H1 (cell line): ENCODE measurements around the gene LCNL1. TPM values are rescaled to one million over a fixed set of nuclear protein-coding genes. Genes with fewer than 3 reads are reported as not detected.

Experiments
- GTF2F1 ChIP-seq: IDR thresholded peaks from 2 replicates; pipeline ENCODE4 v1.6.1; 2012; ENCODE audit warnings: low read depth, low read length, improper control_type of control experiment, borderline replicate concordance
- MAX ChIP-seq: IDR thresholded peaks from 2 replicates; pipeline ENCODE4 v1.6.1; 2012; ENCODE audit warnings: inconsistent platforms
- RAD21 ChIP-seq, 2 experiments: IDR thresholded peaks in 1 of 2; conservative IDR thresholded peaks in 1 of 2; 2 replicates each; pipeline ENCODE4 v1.6.1; 2011; ENCODE audit warnings: low read depth in 2 of 2, low read length in 2 of 2, improper control_type of control experiment in 1 of 2, inconsistent platforms in 1 of 2, mild to moderate bottlenecking in 1 of 2, moderate library complexity in 1 of 2
- polyA plus RNA-seq, 7 experiments: library from polyadenylated mRNA; depleted of rRNA in 3 of 7; stranded (reverse) in 5 of 7; unstranded in 2 of 7; fragments of >200 nt in 5 of 7; fragments of 200-250 nt in 2 of 7; gene quantifications; 1 replicate in 5 of 7; 2 replicates in 1 of 7; 4 replicates in 1 of 7; pipeline versions ENCODE4 v1.2.1 to v1.2.3, GENCODE V29; 2011 to 2013; ENCODE audit warnings: missing spikeins in 2 of 7, mixed read lengths in 2 of 7
- total RNA-seq: library from RNA; stranded (reverse); fragmentation: NEBNext Ultra II Directional; extraction: Animal tissue kit (Norgen Biotek cat#: 25700); gene quantifications from 2 replicates; pipeline ENCODE4 v1.2.1, GENCODE V29; 2021

LCNL1 gene
- total and polyA plus RNA-seq, 2 of the 8 experiments (the other 6 are each of a cell fraction or from before 2014, with no cell fraction given), result 0.11 TPM; not detected in 1

GRCh38 chr9:137034709-137035506 is 52.1 kb downstream of the LCNL1 start (continued):
- TF ChIP-seq GTF2F1, result peak; percentile 25; the same call in 1 of the 2 replicates
- TF ChIP-seq RAD21 (IDR thresholded peaks at IDR 0.05 in 1 of 2, conservative IDR thresholded peaks at IDR 0.05 in 1 of 2; ENCODE audit: low read depth in 2 of 2, low read length in 2 of 2), result peak; percentile 87 to 90
- peak; percentile 12; the same call in 1 of the 2 replicates for TF ChIP-seq MAX

Other genes starting within 250 kb of the LCNL1 start
Only the 30 nearest of the 38 such genes appear.
- 0.47 and 0.61 TPM in 2 replicates for gene LCN15, start 218.5 kb upstream of the LCNL1 start, total RNA-seq
- 0.08 and 0.25 TPM in 2 replicates for gene LCN15, start 218.5 kb upstream of the LCNL1 start, polyA plus RNA-seq (2011; rRNA removed)
- 50.6 and 51.1 TPM in 2 replicates for gene TMEM141, start 191.6 kb upstream of the LCNL1 start, total RNA-seq
- gene TMEM141, start 191.6 kb upstream of the LCNL1 start, polyA plus RNA-seq (2011; rRNA removed), result 137 and 140 TPM in 2 replicates
- 0.78 and 1.6 TPM in 2 replicates for gene CCDC183, start 186.7 kb upstream of the LCNL1 start, total RNA-seq
- gene CCDC183, start 186.7 kb upstream of the LCNL1 start, polyA plus RNA-seq (2011; rRNA removed), result 0.51 and 1.1 TPM in 2 replicates
- gene RABL6, start 175.0 kb upstream of the LCNL1 start, total RNA-seq, result 129 and 130 TPM in 2 replicates
- 70.1 and 98.6 TPM in 2 replicates for gene RABL6, start 175.0 kb upstream of the LCNL1 start, polyA plus RNA-seq (2011; rRNA removed)
- 0.86 and 0.97 TPM in 2 replicates for gene AJM1, start 140.5 kb upstream of the LCNL1 start, total RNA-seq
- gene AJM1, start 140.5 kb upstream of the LCNL1 start, polyA plus RNA-seq (2011; rRNA removed), result 0.12 and 0.33 TPM in 2 replicates
- gene PHPT1, start 133.6 kb upstream of the LCNL1 start, total RNA-seq, result 109 and 111 TPM in 2 replicates
- gene PHPT1, start 133.6 kb upstream of the LCNL1 start, polyA plus RNA-seq (2011; rRNA removed), result 226 and 246 TPM in 2 replicates
- gene MAMDC4, start 130.6 kb upstream of the LCNL1 start, total RNA-seq, result 4.5 TPM in 2 replicates
- 3.1 and 6.6 TPM in 2 replicates for gene MAMDC4, start 130.6 kb upstream of the LCNL1 start, polyA plus RNA-seq (2011; rRNA removed)
- gene EDF1, start 116.7 kb upstream of the LCNL1 start, total RNA-seq, result 337 and 338 TPM in 2 replicates
- 297 and 298 TPM in 2 replicates for gene EDF1, start 116.7 kb upstream of the LCNL1 start, polyA plus RNA-seq (2011; rRNA removed)
- 50.2 and 50.5 TPM in 2 replicates for gene TRAF2, start 96.5 kb upstream of the LCNL1 start, total RNA-seq
- gene TRAF2, start 96.5 kb upstream of the LCNL1 start, polyA plus RNA-seq (2011; rRNA removed), result 26.9 and 39.3 TPM in 2 replicates
- 49.0 and 49.5 TPM in 2 replicates for gene FBXW5, start 38.3 kb upstream of the LCNL1 start, total RNA-seq
- 71.0 and 93.6 TPM in 2 replicates for gene FBXW5, start 38.3 kb upstream of the LCNL1 start, polyA plus RNA-seq (2011; rRNA removed)
- 0.80 TPM in 1 of 2 replicates, not detected in the other for gene C8G, start 37.8 kb upstream of the LCNL1 start, total RNA-seq
- gene C8G, start 37.8 kb upstream of the LCNL1 start, polyA plus RNA-seq (2011; rRNA removed), result 0.62 and 1.8 TPM in 2 replicates
- gene LCN12, start 30.7 kb upstream of the LCNL1 start, total RNA-seq, result 1.5 and 1.7 TPM in 2 replicates
- gene LCN12, start 30.7 kb upstream of the LCNL1 start, polyA plus RNA-seq (2011; rRNA removed), result 1.1 and 2.1 TPM in 2 replicates
- gene PTGDS, start 5.5 kb upstream of the LCNL1 start, total RNA-seq, result 2.2 and 2.3 TPM in 2 replicates
- 1.7 and 2.5 TPM in 2 replicates for gene PTGDS, start 5.5 kb upstream of the LCNL1 start, polyA plus RNA-seq (2011; rRNA removed)
- 40.8 and 43.4 TPM in 2 replicates for gene PAXX, start 9.4 kb downstream of the LCNL1 start, total RNA-seq
- gene PAXX, start 9.4 kb downstream of the LCNL1 start, polyA plus RNA-seq (2011; rRNA removed), result 45.9 and 56.8 TPM in 2 replicates
- gene CLIC3, start 13.6 kb downstream of the LCNL1 start, total RNA-seq, result not detected in 2 replicates
- 0.12 and 0.33 TPM in 2 replicates for gene CLIC3, start 13.6 kb downstream of the LCNL1 start, polyA plus RNA-seq (2011; rRNA removed)
- 12.5 and 15.2 TPM in 2 replicates for gene ABCA2, start 45.2 kb downstream of the LCNL1 start, total RNA-seq
- 14.3 and 21.9 TPM in 2 replicates for gene ABCA2, start 45.2 kb downstream of the LCNL1 start, polyA plus RNA-seq (2011; rRNA removed)
- not detected in 2 replicates for gene FUT7, start 49.1 kb downstream of the LCNL1 start, total RNA-seq
- gene FUT7, start 49.1 kb downstream of the LCNL1 start, polyA plus RNA-seq (2011; rRNA removed), result not detected in 2 replicates
- 41.9 and 44.1 TPM in 2 replicates for gene NPDC1, start 63.2 kb downstream of the LCNL1 start, total RNA-seq
- 26.2 and 43.6 TPM in 2 replicates for gene NPDC1, start 63.2 kb downstream of the LCNL1 start, polyA plus RNA-seq (2011; rRNA removed)
- 3.2 and 3.8 TPM in 2 replicates for gene ENTPD2, start 71.1 kb downstream of the LCNL1 start, total RNA-seq
- 0.65 and 1.9 TPM in 2 replicates for gene ENTPD2, start 71.1 kb downstream of the LCNL1 start, polyA plus RNA-seq (2011; rRNA removed)
- 30.3 and 32.1 TPM in 2 replicates for gene SAPCD2, start 87.6 kb downstream of the LCNL1 start, total RNA-seq
- gene SAPCD2, start 87.6 kb downstream of the LCNL1 start, polyA plus RNA-seq (2011; rRNA removed), result 12.7 and 17.3 TPM in 2 replicates
- gene UAP1L1, start 94.5 kb downstream of the LCNL1 start, total RNA-seq, result 5.4 and 5.5 TPM in 2 replicates
- 2.0 and 3.5 TPM in 2 replicates for gene UAP1L1, start 94.5 kb downstream of the LCNL1 start, polyA plus RNA-seq (2011; rRNA removed)
- 35.1 and 36.3 TPM in 2 replicates for gene MAN1B1, start 104.0 kb downstream of the LCNL1 start, total RNA-seq
- 33.7 and 36.5 TPM in 2 replicates for gene MAN1B1, start 104.0 kb downstream of the LCNL1 start, polyA plus RNA-seq (2011; rRNA removed)
- gene DPP7, start 131.7 kb downstream of the LCNL1 start, total RNA-seq, result 21.2 and 21.5 TPM in 2 replicates
- gene DPP7, start 131.7 kb downstream of the LCNL1 start, polyA plus RNA-seq (2011; rRNA removed), result 26.8 and 34.7 TPM in 2 replicates
- gene GRIN1, start 156.2 kb downstream of the LCNL1 start, total RNA-seq, result 2.1 TPM in 2 replicates
- gene GRIN1, start 156.2 kb downstream of the LCNL1 start, polyA plus RNA-seq (2011; rRNA removed), result 0.48 and 1.3 TPM in 2 replicates
- 0.34 and 0.36 TPM in 2 replicates for gene LRRC26, start 187.1 kb downstream of the LCNL1 start, total RNA-seq
- 0.85 and 1.0 TPM in 2 replicates for gene LRRC26, start 187.1 kb downstream of the LCNL1 start, polyA plus RNA-seq (2011; rRNA removed)
- gene TMEM210, start 189.1 kb downstream of the LCNL1 start, total RNA-seq, result not detected in 2 replicates
- gene TMEM210, start 189.1 kb downstream of the LCNL1 start, polyA plus RNA-seq (2011; rRNA removed), result not detected in 2 replicates
- 37.7 and 41.9 TPM in 2 replicates for gene ANAPC2, start 205.6 kb downstream of the LCNL1 start, total RNA-seq
- gene ANAPC2, start 205.6 kb downstream of the LCNL1 start, polyA plus RNA-seq (2011; rRNA removed), result 30.2 and 44.3 TPM in 2 replicates
- 87.3 and 91.3 TPM in 2 replicates for gene SSNA1, start 205.7 kb downstream of the LCNL1 start, total RNA-seq
- gene SSNA1, start 205.7 kb downstream of the LCNL1 start, polyA plus RNA-seq (2011; rRNA removed), result 157 and 182 TPM in 2 replicates
- 23.2 and 27.2 TPM in 2 replicates for gene TPRN, start 217.7 kb downstream of the LCNL1 start, total RNA-seq
- 9.7 and 14.9 TPM in 2 replicates for gene TPRN, start 217.7 kb downstream of the LCNL1 start, polyA plus RNA-seq (2011; rRNA removed)
- 44.1 and 44.2 TPM in 2 replicates for gene TMEM203, start 222.7 kb downstream of the LCNL1 start, total RNA-seq
- gene TMEM203, start 222.7 kb downstream of the LCNL1 start, polyA plus RNA-seq (2011; rRNA removed), result 57.1 and 67.1 TPM in 2 replicates